ENCODE results near the gene SLCO4A1.

GRCh38 chr20:62637521-62638054 is 4.7 kb upstream of the SLCO4A1 start:
- TF ChIP-seq CTCF (IDR thresholded peaks at IDR 0.05; ENCODE audit: extremely low read depth in 1 of 2, insufficient read depth in 1 of 2, low read depth in 1 of 2, low read length in 2 of 2), result no peak
- no peak for TF ChIP-seq EZH2 (IDR thresholded peaks at IDR 0.05; ENCODE audit: borderline replicate concordance, low read depth, low read length, severe bottlenecking)
- TF ChIP-seq POLR2A (IDR thresholded peaks at IDR 0.05; ENCODE audit: low read depth, low read length), result no peak
- no peak for TF ChIP-seq MAX (IDR thresholded peaks at IDR 0.05; ENCODE audit: insufficient read depth, insufficient read length)
- TF ChIP-seq POLR2AphosphoS5 (IDR thresholded peaks at IDR 0.05; ENCODE audit: insufficient read depth, low read depth, low read length), result no peak
- TF ChIP-seq FOS (IDR thresholded peaks at IDR 0.05; ENCODE audit: borderline replicate concordance, insufficient read depth, low read length), result no peak
- TF ChIP-seq MYC (IDR thresholded peaks at IDR 0.05; ENCODE audit: low read depth, low read length), result no peak
- no peak for TF ChIP-seq GATA2 (IDR thresholded peaks at IDR 0.05; ENCODE audit: insufficient read depth, insufficient read length, low read depth, low read length)
